Fibroblast of the aortic adventitia (primary cell): ENCODE measurements around the gene CASK. TPM values are rescaled to one million over a fixed set of nuclear protein-coding genes. Genes with fewer than 3 reads are reported as not detected.
A peak's percentile ranks its signal among the peaks of the same experiment; 100 is the strongest.

Experiments
- DNase-seq: peaks from one replicate; pipeline ENCODE4 v3.0.0-alpha.2; 2010; ENCODE audit warnings: low read depth
- H3K4me3 ChIP-seq: 2 replicates; pipeline ENCODE4 v1.5.1; 2011; ENCODE audit warnings: low read depth, mild to moderate bottlenecking, control low read depth, low read length, moderate library complexity
- CTCF ChIP-seq: IDR thresholded peaks from 2 replicates; pipeline ENCODE4 v1.5.1; 2011; ENCODE audit warnings: mild to moderate bottlenecking, low read length, control low read depth, inconsistent platforms; ENCODE audit not compliant: insufficient read depth
- total RNA-seq: library from RNA; depleted of rRNA; stranded (reverse); fragments of >200 nt; gene quantifications from 2 replicates; pipeline ENCODE4 v1.2.3, GENCODE V29; 2012; ENCODE audit warnings: low replicate concordance

CASK gene
- total RNA-seq, 1 donor, result 24.9 TPM

DNA sequence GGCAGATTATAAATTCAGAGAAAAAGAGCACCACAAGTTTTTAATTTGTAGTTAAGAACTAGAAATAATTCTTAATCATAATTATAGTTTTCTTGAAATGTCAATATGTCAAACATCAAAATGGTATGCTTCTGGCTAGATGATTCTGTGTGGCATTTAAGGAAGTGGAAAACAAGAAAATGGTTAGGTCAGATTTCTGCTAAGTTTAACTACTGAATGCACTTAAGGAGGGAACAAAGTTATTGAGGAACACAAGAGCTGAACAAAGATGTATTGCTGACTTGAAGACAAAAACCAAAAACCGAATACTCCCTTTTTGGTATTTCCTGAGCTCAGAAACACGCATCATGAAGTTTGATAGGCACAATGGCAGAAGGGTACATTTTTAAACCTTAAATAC, 293.3 kb downstream of the CASK start:
- no peak for DNase-seq
- TF ChIP-seq CTCF, result no peak
- no peak overlapping the region for H3K4me3 ChIP-seq

GRCh38 chrX:41629539-41629938, 293.8 kb downstream of the CASK start:
- H3K4me3 ChIP-seq, result no peak overlapping the region
- TF ChIP-seq CTCF, result no peak
- DNase-seq, result no peak

DNA sequence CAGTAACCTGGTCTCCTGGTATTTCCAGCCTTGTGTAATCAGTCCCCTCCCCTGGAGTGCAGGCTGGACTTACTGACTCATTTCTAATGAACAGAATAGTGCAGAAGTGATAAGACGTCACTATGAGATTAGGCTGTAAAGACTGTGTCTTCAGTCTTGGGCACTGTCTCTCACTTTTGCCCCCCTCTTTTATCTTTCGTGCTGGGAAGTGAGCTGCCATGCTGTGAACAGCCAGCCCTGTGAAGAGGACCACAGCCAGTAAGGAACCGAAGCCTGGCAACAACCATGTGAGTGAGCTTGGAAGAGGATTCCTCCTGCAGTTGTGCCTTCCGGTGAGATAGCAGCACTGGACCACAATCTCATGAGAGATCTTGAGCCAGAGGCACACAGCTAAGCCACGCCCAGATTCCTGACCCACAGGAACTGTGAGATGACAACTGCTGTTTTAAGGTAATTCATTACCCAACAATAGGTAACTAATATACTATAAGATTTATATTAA, 302.1 kb downstream of the CASK start:
- DNase-seq, result peak; percentile 49
- no peak for TF ChIP-seq CTCF
- no peak overlapping the region for H3K4me3 ChIP-seq

GRCh38 chrX:41619221-41619620, 304.1 kb downstream of the CASK start:
- no peak overlapping the region for H3K4me3 ChIP-seq
- no peak for TF ChIP-seq CTCF
- no peak for DNase-seq

- TF ChIP-seq CTCF, result no peak
- H3K4me3 ChIP-seq, result no peak overlapping the region
- no peak for DNase-seq
These were observed 306.4 kb downstream of the CASK start for GRCh38 chrX:41616935-41617334.

- H3K4me3 ChIP-seq, result no peak overlapping the region
- no peak for DNase-seq
- TF ChIP-seq CTCF, result no peak
These were observed 307.1 kb downstream of the CASK start for GRCh38 chrX:41616255-41616654.

- DNase-seq, result no peak
- no peak overlapping the region for H3K4me3 ChIP-seq
- no peak for TF ChIP-seq CTCF
These were observed 315.1 kb downstream of the CASK start for GRCh38 chrX:41608244-41608643.
